Endometrial microvascular endothelial cells (primary cell): ENCODE results near the gene MAP6. TPM values are rescaled to one million over a fixed set of nuclear protein-coding genes. Genes with fewer than 3 reads are reported as not detected.

ENCODE experiments used
- in situ Hi-C: cut with HindIII; loops from 2 replicates; pipeline ENCODE4 v1.10.0; 2017; ENCODE audit warnings: low sequenced_read_pairs, low pct_unique_long_range_greater_than_20kb; ENCODE audit errors: inconsistent ontology term
- total RNA-seq: library from RNA; depleted of rRNA; stranded (reverse); fragments of >200 nt; gene quantifications from one replicate; pipeline ENCODE4 v1.2.3, GENCODE V29; 2015; ENCODE audit errors: inconsistent ontology term

MAP6 gene
- total RNA-seq, 1 donor from 2014 or later, result 1.3 TPM

DNA sequence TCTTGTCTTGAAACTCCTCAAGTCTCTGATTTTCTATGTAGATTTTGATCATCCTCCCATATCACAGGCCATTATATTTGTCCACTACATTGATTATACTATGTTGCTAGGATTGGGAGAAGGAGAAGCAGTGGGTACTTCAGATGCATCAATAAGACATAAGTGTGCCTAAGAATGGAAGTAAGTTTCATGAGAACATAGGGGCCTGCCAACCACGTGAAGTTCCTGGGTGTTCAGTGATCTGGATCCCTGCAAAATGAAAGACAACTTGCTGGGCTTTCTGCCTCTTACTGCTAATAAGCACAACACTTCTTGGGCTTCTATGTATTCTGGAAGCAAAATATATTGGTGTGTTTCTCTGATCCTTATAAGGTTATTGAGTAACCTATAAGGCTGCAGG is 89.0 kb downstream of the MAP6 start:
- in situ Hi-C loops, result no loop called here

DNA sequence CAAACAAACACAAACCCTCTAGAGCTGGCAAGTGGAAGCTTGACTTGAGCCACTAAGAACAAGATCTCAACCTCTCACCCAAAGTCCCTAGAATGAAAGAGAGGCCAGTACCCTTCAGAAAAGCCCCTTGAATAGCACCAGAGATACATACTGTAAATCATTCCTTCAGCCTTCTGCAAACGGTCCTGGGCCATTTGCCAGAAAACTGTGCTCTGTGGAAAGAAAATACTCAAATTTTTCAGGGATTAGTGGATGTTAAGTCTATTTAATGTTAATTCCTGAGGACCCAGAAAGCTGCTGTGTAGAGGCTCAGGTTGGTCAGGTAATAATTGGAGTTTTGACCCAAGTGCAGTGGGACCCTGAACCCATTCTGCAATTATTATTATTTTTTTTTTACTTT is 89.9 kb downstream of the MAP6 start:
- in situ Hi-C loops, result no loop called here

GRCh38 chr11:75577207-75577606 is 91.6 kb downstream of the MAP6 start:
- in situ Hi-C loops, result no loop called here

DNA sequence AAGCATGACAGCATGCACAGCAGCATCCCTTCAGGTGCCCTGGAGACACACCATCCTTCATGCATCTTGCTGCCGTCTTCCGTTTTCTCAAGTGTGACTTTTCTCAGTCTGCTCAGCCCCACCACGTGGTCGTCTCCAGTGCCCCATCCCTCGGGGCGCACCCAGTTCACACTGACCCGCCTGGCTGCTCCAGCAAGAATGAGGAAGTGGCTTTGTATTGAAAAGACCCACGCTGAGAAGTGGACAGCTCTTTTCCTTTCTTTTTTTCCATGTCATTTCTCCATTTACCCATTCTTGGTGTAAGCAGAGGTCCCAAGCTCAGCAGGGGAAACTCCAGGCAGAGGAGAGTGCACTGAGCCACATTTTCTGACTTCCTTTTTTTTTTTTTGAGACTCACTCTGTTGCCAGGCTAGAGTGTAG is 92.3 kb downstream of the MAP6 start:
- in situ Hi-C loops, result no loop called here

GRCh38 chr11:75576017-75576416 is 92.8 kb downstream of the MAP6 start:
- in situ Hi-C loops, result no loop called here

DNA sequence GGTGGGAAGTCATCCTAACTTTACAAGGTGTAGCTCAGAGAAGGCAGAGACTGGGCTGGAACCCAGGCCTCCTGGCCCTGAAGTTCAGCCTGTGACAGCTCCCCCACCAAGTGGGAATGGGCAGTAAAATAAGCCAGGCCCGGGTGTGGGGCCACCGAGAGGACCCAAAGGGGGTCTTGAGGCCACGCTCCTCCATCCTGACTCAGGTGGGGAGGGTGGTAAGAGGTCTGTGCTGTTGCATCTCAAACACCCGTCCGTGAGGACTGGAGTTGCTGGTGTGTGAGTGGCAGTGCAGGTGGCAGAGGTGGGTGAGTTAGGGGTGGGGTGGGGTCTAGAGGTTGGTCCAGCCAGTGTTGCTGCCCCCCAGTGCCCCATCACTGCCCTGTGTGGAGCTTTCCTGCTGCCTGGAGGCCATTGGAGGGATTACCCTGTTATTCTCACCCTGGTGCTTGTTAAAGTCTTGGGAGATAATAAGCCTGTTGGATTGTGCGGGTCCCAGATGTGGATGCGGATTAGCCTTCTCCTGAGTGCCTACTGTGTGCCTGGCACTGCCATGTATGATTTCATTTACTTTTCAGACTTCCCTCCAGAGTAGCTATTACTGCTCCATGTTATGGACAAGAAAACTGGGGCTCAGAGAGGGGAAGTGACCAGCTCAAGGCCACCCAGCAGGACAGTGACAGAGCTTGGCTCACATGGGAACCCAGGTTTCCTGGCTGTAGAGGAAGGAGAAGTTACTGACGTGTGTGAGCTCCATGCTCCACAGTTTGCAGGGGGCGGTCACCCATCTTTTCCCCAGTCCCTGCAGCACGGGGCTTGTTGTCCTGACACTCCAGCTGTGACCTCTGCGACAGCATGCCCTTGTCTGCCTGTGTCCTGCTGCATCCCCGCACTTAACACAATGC is 93.9 kb downstream of the MAP6 start:
- in situ Hi-C loops, result no loop called here

GRCh38 chr11:75572744-75573143 is 96.1 kb downstream of the MAP6 start:
- in situ Hi-C loops, result no loop called here

GRCh38 chr11:75571625-75572024 is 97.2 kb downstream of the MAP6 start:
- in situ Hi-C loops, result no loop called here

GRCh38 chr11:75570559-75571139 is 98.2 kb downstream of the MAP6 start:
- in situ Hi-C loops, result no loop called here

GRCh38 chr11:75568616-75569219 is 100.1 kb downstream of the MAP6 start:
- in situ Hi-C loops, result no loop called here

DNA sequence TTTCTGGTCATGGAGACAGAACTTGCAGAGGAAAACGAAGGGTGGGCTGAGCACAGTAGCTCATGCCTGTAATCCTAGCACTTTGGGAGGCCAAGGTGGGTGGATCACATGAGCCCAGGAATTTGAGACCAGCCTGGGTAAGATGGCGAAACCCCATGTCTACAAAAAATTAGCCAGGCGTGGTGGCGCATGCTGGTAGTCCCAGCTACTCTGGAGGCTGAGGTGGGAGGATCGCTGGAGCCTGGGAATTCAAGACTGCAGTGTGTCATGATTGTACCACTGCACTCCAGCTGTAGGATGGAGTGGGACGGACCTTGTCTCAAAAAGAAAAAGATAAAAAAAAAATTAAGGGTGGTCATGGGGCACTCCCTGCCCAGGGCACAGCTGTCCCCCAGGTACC is 100.9 kb downstream of the MAP6 start:
- in situ Hi-C loops, result no loop called here

DNA sequence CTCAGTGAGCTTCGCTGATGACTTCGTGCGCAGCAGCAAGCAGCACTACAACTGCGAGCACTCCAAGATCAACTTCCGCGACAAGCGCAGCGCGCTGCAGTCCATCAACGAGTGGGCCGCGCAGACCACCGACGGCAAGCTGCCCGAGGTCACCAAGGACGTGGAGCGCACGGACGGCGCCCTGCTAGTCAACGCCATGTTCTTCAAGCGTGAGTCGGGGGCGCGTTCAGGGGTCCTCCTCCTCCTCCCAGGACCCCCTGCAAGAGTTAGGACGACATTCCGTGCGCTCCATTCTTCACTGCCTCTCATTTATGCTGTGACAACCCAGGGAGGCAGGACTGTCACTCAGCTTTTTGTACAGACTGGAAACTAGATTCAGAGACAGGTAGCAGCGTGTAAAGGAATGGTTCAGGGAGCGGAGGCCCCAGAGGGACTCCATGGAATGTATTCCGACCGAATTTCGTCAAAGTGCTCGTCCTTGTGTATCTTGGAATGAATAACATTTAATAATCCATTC is 102.0 kb downstream of the MAP6 start:
- in situ Hi-C loops, result no loop called here

DNA sequence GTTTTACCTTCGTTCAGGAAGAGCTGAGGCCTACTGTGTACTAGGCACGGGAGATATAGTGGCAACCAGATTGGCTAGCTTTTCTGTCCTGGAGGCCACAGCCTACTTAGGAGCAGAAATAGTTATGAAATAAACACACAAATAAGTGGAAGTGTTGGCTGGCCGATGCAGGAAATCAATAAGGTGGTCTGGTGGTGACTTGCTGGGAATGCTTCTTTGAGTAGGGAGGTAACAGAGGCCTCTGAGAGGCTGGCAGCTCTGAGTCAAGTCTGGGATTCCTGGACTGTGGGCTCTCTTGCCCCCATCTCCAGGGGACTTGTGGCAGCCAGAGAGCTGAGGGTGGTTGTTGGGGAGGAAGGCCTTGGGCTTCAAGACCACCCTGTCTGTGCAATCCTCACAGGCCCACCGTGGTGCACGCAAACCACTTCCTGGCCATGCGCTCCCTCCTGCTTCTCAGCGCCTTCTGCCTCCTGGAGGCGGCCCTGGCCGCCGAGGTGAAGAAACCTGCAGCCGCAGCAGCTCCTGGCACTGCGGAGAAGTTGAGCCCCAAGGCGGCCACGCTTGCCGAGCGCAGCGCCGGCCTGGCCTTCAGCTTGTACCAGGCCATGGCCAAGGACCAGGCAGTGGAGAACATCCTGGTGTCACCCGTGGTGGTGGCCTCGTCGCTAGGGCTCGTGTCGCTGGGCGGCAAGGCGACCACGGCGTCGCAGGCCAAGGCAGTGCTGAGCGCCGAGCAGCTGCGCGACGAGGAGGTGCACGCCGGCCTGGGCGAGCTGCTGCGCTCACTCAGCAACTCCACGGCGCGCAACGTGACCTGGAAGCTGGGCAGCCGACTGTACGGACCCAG is 102.7 kb downstream of the MAP6 start:
- in situ Hi-C loops, result no loop called here

- in situ Hi-C loops, result no loop called here
These were observed 103.5 kb downstream of the MAP6 start for GRCh38 chr11:75565221-75565814.

- in situ Hi-C loops, result no loop called here
These were observed 104.8 kb downstream of the MAP6 start for GRCh38 chr11:75563978-75564552.

- in situ Hi-C loops, result no loop called here
These were observed 105.3 kb downstream of the MAP6 start for GRCh38 chr11:75563501-75563977.

GRCh38 chr11:75562836-75563484 is 105.9 kb downstream of the MAP6 start:
- in situ Hi-C loops, result no loop called here
